ENCODE data around the gene ARID2.
A peak's percentile ranks its signal among the peaks of the same experiment; 100 is the strongest.

The ARID2 gene

DNA sequence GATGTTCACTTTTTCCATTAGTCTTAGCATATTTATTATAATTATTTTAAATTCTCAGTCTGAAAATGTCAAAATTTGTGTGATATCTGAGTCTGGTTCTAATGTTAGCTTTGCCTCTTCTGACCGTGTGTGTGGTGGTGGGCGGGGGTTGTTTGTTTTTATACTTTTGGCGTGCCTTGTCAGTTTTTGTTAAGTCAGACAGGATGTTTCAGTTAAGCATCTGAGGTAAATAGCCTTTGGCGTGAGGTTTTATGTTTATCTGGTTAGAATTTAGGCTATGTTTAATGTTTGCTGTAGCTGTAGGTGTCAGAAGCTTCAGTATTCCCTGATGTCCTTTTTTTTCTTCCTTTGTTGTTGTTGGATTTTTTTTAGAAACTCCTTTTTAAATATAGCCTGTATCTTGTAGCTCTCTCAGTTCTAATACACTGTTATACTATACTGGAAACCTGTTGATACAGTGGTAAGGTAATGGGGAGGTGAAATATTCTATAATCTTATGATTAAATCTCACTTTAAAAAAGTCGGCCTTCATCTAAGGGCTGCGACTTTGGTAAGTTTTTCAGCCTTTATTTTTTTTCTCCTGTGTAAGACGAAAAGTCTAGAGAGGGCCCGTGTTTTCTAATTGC, 149.2 kb downstream of the ARID2 start:
- DNase-seq, result no peak

DNA sequence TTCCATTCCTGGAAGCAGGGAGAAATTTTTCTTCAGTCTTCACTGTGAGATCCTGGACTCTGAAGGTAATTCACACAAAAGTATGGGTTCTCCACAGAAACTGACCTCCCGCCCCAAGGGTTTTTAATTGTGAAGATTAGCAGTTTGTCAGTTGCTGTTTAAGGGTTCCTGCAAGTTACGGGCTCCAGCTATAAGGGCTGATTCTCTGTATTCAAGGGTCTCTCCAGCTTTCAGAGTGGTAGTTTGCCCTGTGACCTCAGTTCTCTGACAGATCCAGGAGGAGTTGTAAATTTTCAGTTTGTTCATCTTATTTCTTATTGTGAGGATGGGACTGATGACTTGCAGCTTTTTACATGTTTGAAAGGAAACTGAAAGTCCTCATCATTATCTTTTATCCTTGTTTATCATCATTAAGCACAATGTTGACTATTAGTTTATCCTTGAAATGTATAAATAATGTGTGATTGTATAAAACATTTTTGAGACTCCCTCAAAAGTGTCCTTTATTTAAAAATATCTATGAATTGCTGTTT, 149.9 kb downstream of the ARID2 start:
- peak; percentile 22 for DNase-seq

DNA sequence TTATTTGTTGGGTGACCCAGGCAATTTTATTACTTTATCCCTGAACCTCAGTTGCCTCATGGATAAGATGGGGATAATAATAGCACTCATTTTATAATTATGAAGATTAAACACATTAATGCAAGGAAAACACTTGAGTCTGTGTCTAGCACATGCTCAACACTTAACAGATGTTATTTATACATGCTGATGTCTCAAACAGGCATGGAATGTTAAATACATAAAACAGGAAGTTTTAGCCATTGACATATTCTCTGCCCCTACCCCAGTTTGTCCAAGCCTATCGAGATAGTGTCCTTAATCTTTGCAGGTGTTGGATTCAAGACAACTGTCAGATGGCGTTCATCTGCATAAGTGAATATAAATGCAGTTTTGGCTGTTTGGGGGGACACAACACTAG, 151.0 kb downstream of the ARID2 start:
- DNase-seq, result no peak

DNA sequence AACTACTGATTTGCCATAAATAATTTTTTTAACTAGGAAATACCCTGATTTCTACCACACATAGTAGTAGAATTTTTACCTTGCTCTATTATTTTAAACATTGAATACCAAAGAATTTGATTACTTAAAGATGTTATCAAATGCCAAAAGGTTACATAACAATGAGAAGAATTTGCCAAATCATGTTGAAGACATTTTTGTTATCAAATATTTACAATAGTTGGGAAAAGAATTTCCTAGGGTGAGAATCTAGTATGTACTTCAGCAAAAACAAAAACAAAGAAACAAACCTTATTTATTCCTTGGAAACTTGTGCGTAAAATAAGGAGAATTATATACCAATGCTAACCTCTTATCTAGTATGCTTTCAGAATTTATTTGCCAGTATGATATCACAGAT, 153.7 kb downstream of the ARID2 start:
- no peak for DNase-seq

DNA sequence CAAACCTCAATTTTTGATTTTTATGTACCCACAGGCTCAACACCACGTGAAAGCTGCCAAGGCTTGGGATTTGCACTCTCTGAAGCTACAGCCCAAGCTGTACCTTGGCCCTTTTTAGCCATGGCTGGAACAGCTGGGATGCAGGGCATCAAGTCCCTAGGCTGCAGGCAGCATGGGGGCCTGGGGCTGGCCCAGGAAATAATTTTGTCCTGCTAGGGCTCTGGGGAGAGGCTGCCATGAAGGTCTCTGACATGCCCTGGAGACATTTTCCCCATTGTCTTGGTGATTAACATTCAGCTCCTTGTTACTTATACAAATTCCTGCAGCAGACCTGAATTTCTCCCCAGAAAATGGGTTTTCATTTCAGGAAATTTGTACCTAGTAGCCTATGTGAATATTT, 157.2 kb downstream of the ARID2 start:
- DNase-seq, result no peak

DNA sequence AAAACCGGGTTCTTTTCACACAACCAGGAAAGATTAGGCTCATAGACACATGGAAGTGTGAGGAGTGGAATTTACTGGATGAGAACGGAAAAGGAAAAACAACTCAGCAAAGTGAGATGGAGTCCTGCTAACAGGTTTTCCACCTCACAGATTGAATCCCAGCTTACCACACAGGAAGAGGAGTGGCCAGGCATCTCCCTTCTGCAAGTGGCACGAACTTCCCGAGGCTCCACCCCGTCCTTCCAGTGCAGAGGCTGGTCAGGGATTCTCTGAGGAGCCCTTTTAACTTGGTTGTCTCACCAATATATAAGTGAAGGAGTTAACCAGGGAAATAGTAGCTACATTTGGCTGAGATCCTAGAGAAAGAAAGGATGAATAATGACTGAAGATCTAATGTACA, 158.0 kb downstream of the ARID2 start:
- no peak for DNase-seq

DNA sequence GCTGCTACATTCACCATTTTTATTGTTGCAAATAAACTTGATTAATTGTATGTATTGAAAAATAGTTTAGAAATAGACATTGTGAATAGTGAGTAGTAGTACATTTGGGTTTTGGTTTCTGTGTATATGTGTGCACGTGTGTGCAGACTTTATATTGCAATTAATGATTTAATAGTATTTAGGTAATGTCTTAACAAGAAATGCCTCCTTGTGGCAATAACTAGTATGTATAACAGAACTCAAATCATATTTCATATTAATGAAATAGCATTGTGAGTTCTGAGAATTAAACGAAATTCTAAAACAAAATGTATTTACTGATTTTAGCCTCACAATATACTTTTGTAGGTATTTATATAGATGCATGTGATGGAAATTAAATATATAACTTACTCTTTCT, 160.8 kb downstream of the ARID2 start:
- DNase-seq, result no peak

DNA sequence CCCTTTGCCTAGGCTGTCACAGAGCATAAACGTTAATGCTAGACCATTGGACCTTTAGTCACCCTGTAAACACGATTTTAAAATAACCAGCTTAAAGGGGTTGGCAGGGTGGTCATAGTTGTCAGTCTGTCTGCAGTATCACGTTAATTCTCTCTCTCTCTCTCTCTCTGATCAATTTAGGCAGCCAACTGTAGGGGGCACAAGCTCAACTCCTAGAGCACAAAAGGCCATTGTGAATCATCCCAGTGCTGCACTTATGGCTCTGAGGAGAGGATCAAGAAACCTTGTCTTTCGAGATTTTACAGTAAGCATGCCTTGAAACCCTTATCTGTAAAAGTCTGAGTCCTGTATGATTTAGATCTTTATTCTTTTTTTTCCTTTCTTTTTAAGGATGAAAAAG, 163.7 kb downstream of the ARID2 start:
- DNase-seq, result peak; percentile 26

DNA sequence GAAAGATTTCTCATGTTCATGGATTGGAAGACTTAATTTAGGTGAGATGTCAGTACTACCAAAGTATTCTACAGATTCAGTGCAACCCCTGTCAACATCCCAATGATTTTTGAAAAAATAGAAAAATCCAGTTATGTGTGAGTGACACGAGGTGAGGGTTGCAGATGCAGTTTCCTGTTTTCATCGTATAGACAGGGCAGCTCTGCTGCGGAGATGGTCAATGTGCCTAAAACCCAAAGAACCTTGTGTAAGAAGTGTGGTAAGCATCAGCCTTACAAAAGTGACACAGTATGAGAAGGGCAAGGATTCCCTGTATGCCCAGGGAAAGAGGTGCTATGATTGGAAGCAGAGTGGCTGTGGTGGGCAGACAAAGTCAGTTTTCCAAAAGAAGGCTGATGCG, 166.5 kb downstream of the ARID2 start:
- DNase-seq, result no peak

DNA sequence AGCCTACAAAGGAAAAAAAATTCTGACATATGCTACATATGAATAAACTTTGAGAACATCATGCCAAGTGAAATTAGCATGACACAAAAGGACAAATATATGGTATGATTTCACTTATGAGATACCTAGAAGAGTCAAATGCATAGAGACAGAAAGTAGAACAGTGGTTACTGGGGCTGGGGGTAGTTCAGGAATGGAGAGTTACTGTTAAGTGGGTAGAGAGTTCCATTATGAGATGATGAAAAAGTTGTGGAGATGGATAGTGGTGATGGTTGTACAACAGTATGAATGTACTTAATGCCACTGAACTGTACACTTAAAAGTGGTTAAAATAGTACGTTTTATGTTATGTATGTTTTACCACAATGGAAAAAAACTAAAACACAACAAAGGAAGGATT, 168.6 kb downstream of the ARID2 start:
- DNase-seq, result no peak

DNA sequence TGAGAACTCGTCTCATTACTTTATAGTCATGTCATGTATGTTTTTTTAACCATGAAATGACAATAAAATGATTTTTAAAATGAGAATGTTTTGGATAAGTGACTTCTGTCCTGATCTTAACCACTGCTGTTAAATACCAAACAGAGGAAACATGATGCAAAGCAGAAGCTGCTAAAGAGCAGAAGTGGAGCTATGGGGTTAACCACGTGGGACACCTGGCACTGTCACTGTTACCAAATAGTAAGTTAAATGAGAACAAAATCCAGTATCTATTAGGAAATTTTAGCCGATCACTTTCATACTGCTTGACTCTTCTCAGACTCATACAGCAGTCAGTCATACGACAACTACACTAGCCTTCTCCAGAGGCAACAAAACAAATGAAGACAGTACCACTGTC, 178.4 kb downstream of the ARID2 start:
- no peak for DNase-seq

DNA sequence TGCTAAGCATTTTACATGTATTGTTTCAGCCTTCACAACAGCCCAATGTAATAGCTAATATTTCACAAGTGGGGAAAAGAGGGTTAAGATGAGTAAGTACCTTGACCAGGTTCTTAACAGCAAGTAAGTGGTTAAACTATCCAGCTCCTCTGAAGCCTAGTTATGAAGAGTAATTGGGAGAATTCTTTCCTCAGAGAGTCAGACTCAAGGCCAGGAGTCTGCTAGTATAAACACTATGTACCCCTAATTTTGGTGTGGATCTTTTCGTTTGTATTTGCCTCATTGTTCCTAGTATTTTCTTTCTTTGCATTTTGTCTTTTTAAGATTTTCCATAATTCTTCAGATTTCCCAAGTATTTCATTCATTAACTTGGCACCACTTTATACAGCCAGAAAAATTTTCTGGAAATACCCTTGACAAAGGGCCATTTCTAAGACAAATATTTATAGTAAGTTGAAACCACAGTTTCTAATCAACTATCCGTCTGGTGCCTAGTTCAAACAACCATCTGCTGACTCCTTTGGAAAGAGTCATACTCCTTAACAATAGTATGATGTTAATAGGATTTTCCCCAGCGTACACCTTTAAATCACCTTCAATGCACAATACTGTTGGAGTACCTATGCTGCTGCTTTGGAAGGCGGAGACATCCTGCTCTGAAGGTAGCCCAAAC, 179.7 kb downstream of the ARID2 start:
- no peak for DNase-seq

DNA sequence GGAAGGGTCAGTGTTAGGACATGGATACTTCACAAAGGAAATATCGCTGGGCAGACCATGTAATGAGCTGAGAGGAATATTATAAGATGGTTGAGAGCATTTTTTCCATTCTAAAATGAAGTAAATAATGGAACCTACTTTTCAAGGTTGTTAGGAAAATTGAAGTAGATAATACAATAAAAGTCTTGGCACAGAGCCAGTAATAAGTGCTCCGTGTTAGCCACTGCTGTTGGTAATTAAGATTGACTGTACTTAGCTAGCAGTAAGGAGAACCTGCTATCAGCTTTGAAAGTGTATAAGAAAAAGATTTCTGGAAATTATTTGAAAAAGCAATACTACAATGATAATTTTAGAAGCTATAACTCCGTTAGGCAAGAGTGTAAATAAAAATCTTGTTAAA, 183.3 kb downstream of the ARID2 start:
- no peak for DNase-seq

DNA sequence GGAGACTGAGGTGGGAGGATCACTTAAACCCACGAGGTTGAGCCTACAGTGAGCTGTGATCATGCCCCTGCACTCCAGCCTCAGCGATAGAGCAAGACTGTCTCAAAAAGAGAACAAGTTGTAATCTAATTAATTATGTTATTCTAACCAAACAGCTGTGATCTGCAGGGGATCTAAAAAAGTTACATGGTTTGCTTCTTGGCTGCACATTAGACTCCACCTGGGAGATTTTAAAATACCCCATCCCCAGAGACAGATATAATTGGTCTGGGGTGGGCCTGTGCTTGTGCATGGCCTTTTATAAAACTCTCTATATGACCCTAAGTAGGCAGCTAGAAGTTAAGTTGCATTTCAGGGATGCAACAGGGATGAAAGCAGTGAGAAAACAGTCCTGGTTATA, 184.1 kb downstream of the ARID2 start:
- DNase-seq, result no peak

DNA sequence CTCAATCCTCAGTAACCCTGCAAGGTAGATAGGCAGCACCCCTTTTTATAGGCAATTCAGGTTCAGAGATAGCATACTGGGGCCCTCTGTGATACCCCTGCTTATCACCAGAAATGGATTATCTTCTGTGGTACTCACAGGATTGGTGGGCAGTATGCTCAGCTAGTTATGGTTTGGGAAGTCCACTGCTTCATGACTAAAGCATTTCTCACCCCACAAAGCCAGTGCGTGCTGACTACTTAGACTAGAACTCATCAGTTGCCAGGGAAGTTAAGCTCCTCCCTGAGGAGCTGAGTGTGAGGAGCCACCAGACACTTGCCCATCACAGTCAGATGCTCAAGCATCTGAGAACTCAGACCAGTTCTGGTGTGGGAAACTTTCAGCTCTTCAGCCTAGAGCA, 184.6 kb downstream of the ARID2 start:
- DNase-seq, result no peak

DNA sequence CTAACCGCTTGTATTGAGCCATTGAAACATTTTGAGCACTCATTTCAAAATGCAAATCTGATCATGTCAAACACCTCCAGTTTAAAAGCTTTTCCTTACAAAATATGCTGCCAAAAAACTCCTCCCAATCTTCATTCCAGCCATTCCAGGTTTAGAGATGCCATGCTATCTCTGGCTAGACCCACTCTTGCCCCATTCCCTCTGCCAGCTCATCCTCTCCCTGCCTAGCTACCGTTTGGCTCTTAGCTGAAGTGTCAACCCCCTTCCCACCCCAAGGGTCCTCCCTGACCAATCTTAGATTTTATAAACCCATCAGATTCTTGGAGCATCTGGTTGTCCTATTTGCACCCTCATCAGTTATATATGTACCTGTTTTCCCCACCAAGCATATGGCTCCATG, 185.9 kb downstream of the ARID2 start:
- no peak for DNase-seq

DNA sequence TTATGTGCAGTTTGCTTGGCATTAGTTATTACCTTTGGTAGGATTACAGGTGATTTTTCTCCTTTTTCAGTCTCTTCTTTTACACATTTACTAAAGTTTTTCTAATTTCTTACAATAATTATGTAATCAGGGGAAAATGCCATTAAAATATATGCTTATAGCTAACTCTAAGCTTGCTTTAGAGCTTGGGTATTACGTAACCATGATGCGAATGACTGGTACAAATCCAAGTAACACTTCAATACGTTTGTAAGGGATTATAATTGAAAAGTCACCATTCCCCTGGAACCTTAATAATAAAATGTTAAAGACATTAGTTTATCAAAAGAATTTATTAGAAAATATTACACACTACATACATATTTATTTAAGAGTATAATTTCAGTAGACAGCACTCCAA, 189.3 kb downstream of the ARID2 start:
- DNase-seq, result no peak

DNA sequence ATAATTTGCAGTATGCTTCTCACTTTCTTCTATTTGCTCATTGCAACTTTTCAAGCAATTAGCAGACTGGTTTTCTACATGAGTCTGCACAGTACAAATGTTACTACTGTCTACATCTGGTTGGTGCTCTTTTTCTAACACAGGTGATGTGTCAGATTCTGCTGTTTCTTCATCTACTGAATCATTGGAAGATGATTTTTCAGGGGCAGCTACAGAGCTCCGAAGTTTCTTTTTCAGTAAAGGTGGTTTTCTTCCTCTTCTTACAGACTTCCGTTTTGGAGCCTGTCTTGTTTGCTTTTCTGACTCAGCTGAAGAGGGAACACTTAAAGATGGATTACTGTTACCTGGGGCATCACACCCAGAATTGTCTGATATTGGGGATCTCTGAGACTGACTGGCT, 198.8 kb downstream of the ARID2 start:
- DNase-seq, result no peak

DNA sequence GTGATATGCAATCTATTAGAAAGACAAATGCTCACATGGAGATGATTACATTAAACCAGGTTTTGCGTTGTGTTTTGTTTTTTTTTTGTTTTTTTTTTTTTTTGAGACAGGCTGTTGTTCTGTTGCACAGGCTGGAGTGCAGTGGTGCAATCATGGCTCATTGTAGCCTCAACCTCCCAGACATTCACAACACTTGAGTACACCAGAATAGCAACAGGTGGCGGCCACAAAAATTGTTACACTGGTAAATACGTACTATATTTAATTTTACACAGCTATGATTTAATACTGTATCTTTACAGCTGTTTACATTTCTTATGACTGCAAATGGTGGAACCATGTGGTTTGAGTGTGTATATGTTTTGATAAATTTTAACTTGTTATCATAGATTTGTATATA, 200.9 kb downstream of the ARID2 start:
- no peak for DNase-seq

DNA sequence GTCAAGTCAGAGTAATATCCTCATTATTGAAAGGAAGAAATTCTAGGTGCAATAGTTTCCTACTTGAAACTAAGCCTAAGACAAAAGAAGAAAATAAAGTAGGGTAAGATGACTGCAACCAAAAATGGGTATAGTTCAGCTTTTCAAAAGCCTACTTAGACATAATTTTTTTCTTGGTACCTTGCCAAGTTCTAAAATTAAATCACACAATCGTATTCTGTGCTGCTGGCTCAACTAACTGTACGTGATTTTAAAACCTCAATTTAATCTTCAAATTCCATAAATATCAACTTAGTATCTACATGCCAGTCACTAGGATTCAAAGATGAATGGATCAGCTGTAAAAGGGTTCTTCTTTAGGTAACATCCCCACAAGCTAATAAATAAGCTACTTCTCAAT, 204.0 kb downstream of the ARID2 start:
- DNase-seq, result no peak

DNA sequence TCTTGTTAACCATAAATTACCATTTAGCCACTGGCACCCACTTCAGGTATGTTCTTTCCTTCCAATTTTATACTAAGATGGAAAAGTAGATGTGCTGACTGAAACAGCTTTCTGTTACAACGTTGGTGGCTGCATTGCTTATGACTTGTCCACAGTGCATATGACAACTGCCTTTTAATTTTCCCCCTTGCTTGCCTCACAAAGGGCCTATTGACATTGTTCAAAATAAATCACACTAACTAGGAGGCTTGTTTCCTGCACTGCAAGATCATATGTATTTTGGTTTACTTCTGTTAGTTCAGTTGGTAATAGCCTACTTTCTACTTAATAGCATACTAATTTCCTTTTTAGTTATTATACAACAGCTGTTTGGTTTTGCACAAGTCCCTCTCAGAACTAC, 205.4 kb downstream of the ARID2 start:
- DNase-seq, result no peak

DNA sequence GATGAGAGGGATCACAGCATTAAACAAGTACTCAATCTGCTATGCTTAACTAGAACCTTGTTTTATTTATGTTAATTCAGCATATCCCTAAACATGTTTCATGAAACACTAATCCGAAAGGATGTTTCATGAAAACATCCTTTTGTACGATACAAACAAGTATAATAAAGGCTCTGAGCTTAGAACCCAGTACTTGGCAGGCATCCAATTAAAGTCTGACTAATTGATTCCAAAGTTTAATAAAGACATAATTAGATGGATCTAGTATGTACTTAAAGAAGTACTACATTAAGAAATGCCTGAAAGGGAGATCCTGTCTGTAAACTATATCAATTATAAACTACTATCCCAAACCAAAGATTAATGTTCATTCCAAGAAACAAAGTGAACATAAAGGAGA, 209.1 kb downstream of the ARID2 start:
- DNase-seq, result peak; percentile 20

DNA sequence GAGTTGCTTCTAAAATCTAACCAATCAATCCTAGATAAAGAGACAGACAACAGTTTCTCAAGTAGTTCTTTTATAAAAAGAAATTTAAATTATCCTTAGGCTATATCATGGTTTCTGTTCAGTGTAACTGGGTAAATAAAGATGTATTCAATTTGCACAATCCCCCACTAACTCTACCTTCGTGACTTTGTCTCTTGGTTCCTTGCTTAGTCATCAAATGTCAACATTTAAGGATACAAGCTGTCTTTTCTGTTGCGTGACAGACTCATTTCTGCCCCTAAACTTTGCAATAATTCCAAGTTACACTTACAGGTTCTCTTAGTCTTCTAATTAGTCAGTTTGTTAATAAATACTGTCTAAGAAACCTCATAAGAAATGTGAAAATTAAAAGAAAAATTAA, 210.3 kb downstream of the ARID2 start:
- DNase-seq, result no peak

DNA sequence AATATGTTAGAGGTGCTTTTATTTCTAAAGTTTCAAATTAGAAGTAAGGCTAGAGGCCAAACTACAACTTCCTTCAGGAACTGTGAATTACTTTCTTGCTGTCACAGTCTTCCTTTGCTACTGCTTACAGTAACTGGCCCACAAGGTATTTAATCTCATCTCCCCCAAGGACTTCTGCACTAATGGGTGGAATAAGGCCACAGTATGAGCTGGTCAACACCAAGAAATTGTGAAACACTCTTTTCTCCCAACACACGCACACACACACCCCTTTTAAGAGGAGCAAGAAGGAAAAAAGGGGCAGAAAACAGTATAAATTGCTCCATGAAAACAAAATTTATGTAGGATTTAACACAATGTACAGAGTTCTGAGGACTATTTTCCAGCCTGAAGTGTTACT, 215.3 kb downstream of the ARID2 start:
- DNase-seq, result no peak

DNA sequence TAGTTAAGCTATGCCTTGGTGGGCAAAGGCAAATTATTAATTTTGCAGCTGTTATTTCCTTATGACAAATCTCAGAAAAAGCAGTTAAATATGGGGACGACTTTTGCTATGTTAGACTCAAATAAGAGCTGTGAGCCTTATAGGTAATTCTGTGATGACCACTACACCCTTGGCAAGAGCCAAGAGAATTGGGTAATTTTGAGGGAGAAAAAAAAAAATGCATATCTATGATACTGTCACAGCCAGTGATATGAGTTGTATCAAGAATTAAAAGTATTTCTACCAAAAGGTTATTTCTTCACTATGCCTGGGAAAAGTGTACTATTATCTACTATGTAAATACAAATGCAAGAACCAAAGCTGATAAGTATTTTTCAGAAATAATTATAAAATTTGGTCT, 216.9 kb downstream of the ARID2 start:
- no peak for DNase-seq

Measured in hematopoietic multipotent progenitor cell treated with erythropoietin and hydrocortisone succinate and interleukin-3 and kit ligand, for 8 days (in vitro differentiated cells).